Type B pancreatic cell (in vitro differentiated cells): ENCODE results near the gene THBS1. TPM values are rescaled to one million over a fixed set of nuclear protein-coding genes. Genes with fewer than 3 reads are reported as not detected.

ENCODE experiments used
- DNase-seq: peaks from one replicate; pipeline ENCODE4 v3.0.0; 2021; ENCODE audit warnings: mixed read lengths; ENCODE audit not compliant: unreplicated experiment; ENCODE audit errors: extremely low spot score
- H3K27ac Mint-ChIP-seq: 2 replicates; pipeline ENCODE4 v1.8.0; 2021; ENCODE audit warnings: mild to moderate bottlenecking, mixed read lengths
- H3K27me3 Mint-ChIP-seq: 2 replicates; pipeline ENCODE4 v1.8.0; 2021; ENCODE audit warnings: mixed read lengths
- H3K36me3 Mint-ChIP-seq: 2 replicates; pipeline ENCODE4 v1.8.0; 2021; ENCODE audit warnings: mixed read lengths
- H3K4me1 Mint-ChIP-seq: one replicate; pipeline ENCODE4 v1.8.0; 2021; ENCODE audit warnings: mixed read lengths; ENCODE audit not compliant: unreplicated experiment
- H3K4me3 Mint-ChIP-seq: 2 replicates; pipeline ENCODE4 v1.8.0; 2021; ENCODE audit warnings: mild to moderate bottlenecking, mixed read lengths
- H3K9me3 Mint-ChIP-seq: 2 replicates; pipeline ENCODE4 v1.8.0; 2021; ENCODE audit warnings: mixed read lengths
- CTCF ChIP-seq: fragments of 200-600 bp; sonication (generic); conservative IDR thresholded peaks from 2 replicates; pipeline ENCODE4 v1.5.0; 2021; ENCODE audit warnings: antibody characterized with exemption, mild to moderate bottlenecking
- total RNA-seq: library from RNA; stranded (reverse); gene quantifications from 2 replicates; pipeline ENCODE4 v1.2.1, GENCODE V29; 2021; ENCODE audit warnings: low replicate concordance

The THBS1 gene
- total RNA-seq, 1 donor from 2014 or later, result 137 TPM

GRCh38 chr15:39597336-39597735 is 16.5 kb downstream of the THBS1 start:
- no peak for TF ChIP-seq CTCF
- H3K36me3 Mint-ChIP-seq, result peaks cover 18% of the 10 kb centered on the region
- no peak for DNase-seq
- H3K27ac Mint-ChIP-seq, result no peak overlapping the region
- peaks cover 6% of the 10 kb centered on the region for H3K4me1 Mint-ChIP-seq
- H3K27me3 Mint-ChIP-seq, result peaks cover 3% of the 10 kb centered on the region
- no peaks in the 10 kb centered on the region for H3K9me3 Mint-ChIP-seq
- no peak overlapping the region for H3K4me3 Mint-ChIP-seq

GRCh38 chr15:39597751-39598185 is 16.9 kb downstream of the THBS1 start:
- no peak for DNase-seq
- H3K36me3 Mint-ChIP-seq, result peaks cover 14% of the 10 kb centered on the region
- H3K4me1 Mint-ChIP-seq, result peaks cover 6% of the 10 kb centered on the region
- H3K4me3 Mint-ChIP-seq, result no peak overlapping the region
- peaks cover 3% of the 10 kb centered on the region for H3K27me3 Mint-ChIP-seq
- H3K27ac Mint-ChIP-seq, result no peak overlapping the region
- H3K9me3 Mint-ChIP-seq, result no peaks in the 10 kb centered on the region
- no peak for TF ChIP-seq CTCF

GRCh38 chr15:39598186-39598850 is 17.4 kb downstream of the THBS1 start:
- no peak for TF ChIP-seq CTCF
- H3K27ac Mint-ChIP-seq, result peak overlapping the region; percentile 2
- DNase-seq, result no peak
- peaks cover 6% of the 10 kb centered on the region for H3K4me1 Mint-ChIP-seq
- peaks cover 3% of the 10 kb centered on the region for H3K27me3 Mint-ChIP-seq
- H3K36me3 Mint-ChIP-seq, result peaks cover 9% of the 10 kb centered on the region
- no peak overlapping the region for H3K4me3 Mint-ChIP-seq
- H3K9me3 Mint-ChIP-seq, result no peaks in the 10 kb centered on the region

- Mint-ChIP-seq H3K4me1 (peaks cover 6% of the 10 kb centered on the region), H3K36me3 (peaks cover 5% of the 10 kb centered on the region), H3K27ac (no peak overlapping the region), H3K27me3 (peaks cover 3% of the 10 kb centered on the region), H3K9me3 (no peaks in the 10 kb centered on the region), H3K4me3 (no peak overlapping the region)
- TF ChIP-seq CTCF, result no peak
- no peak for DNase-seq
These were observed 18.3 kb downstream of the THBS1 start for GRCh38 chr15:39598958-39599845.

- H3K4me1 Mint-ChIP-seq, result peaks cover 6% of the 10 kb centered on the region
- peaks cover 3% of the 10 kb centered on the region for H3K27me3 Mint-ChIP-seq
- no peaks in the 10 kb centered on the region for H3K9me3 Mint-ChIP-seq
- TF ChIP-seq CTCF, result no peak
- no peak for DNase-seq
- H3K36me3 Mint-ChIP-seq, result peaks cover 5% of the 10 kb centered on the region
- H3K4me3 Mint-ChIP-seq, result no peak overlapping the region
- no peak overlapping the region for H3K27ac Mint-ChIP-seq
These were observed 19.0 kb downstream of the THBS1 start for GRCh38 chr15:39599871-39600270.
